ENCODE measurements around the gene DSE. TPM values are rescaled to one million over a fixed set of nuclear protein-coding genes. Genes with fewer than 3 reads are reported as not detected.

The DSE gene
- total RNA-seq, 2 experiments from 2014 or later = 5.6 TPM

DNA sequence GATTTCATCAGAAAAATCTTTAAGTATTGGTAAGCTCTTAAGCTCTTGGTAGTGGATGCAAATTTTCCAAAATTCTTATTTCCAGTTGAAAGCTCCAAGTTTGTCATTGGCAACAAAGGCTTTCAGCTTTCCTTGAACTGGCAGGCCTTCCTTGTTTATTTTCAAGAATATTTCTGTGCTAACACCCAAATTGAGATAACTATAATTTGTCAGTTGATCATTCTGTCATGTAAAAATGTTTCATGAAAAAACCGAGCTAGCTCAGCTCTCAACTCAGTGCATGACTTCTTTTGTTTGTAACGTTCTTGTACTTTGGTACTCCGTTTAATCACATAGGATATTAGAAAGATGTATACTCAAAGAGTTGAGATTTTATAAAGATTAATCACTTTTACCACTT lies 51.5 kb downstream of the DSE start:
- DNase-seq (no peak), ATAC-seq (no peak)
- Mint-ChIP-seq H3K27me3 (no peaks in the 10 kb centered on the region), H3K9me3 (ENCODE audit: low read depth) (no peaks in the 10 kb centered on the region), H3K27ac (no peak overlapping the region), H3K4me1 (peaks cover 4% of the 10 kb centered on the region), H3K36me3 (ENCODE audit: low read depth) (no peaks in the 10 kb centered on the region), H3K4me3 (no peak overlapping the region)
- CTCF ChIA-PET = interaction anchor here (1.1 to 1.9 kb wide), 4 partner anchors 9 to 113 kb away, joined by 3 to 6 read pairs (median 4); no protein-coding TSS in a partner anchor
- POLR2A ChIA-PET = no interaction called here
- intact Hi-C loops (cut with DNase I, micrococcal nuclease) = no loop called here

DNA sequence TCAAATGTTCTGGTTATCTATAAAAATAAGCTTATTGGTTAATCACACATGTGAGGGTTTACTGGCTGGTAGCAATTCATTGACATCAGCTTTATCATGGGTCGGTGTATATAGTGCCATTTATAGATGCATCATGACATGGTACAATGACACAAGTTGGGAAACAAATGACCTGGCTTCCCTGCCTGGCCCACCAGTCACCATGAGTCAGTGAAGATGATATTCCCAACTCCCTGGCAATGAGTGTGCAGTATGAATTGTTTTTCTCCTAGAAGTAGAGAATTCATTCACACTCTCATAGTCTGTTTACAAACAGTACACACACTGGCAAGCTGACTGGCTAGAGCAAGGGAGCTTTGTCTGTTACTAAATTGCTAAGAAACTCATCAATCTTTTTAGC lies 53.3 kb downstream of the DSE start:
- CTCF ChIA-PET = interaction anchor here (1.2 kb wide), 1 partner anchor 9 kb away, joined by 3 read pairs; no protein-coding TSS in a partner anchor
- peaks cover 2% of the 10 kb centered on the region for H3K4me1 Mint-ChIP-seq

DNA sequence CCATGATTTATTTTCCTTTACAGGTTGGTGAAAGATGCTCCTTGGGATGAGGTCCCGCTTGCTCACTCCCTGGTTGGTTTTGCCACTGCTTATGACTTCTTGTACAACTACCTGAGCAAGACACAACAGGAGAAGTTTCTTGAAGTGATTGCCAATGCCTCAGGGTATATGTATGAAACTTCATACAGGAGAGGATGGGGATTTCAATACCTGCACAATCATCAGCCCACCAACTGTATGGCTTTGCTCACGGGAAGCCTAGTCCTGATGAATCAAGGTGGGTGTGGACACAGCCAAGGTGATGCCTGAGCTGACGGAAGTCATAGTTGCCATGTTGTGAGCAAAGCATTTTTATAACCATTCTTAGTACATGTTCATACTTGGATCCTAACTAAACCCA lies 55.8 kb downstream of the DSE start:
- Mint-ChIP-seq H3K27me3 (no peaks in the 10 kb centered on the region), H3K9me3 (ENCODE audit: low read depth) (no peaks in the 10 kb centered on the region), H3K36me3 (ENCODE audit: low read depth) (no peaks in the 10 kb centered on the region), H3K27ac (no peak overlapping the region), H3K4me1 (no peaks in the 10 kb centered on the region), H3K4me3 (no peak overlapping the region)
- intact Hi-C loops (cut with DNase I, micrococcal nuclease) = no loop called here
- DNase-seq (no peak), ATAC-seq (no peak)
- POLR2A ChIA-PET = no interaction called here
- CTCF ChIA-PET = interaction anchor here (0.8 kb wide), 1 partner anchor 134 kb away, joined by 3 read pairs; no protein-coding TSS in a partner anchor

More for the DNA sequence above, 53.3 kb downstream of the DSE start:
- DNase-seq (no peak), ATAC-seq (no peak)
- POLR2A ChIA-PET = no interaction called here
- Mint-ChIP-seq H3K36me3 (ENCODE audit: low read depth) (no peaks in the 10 kb centered on the region), H3K4me3 (no peak overlapping the region), H3K27ac (no peak overlapping the region), H3K9me3 (ENCODE audit: low read depth) (no peaks in the 10 kb centered on the region), H3K27me3 (no peaks in the 10 kb centered on the region)
- intact Hi-C loops (cut with DNase I, micrococcal nuclease) = no loop called here

DNA sequence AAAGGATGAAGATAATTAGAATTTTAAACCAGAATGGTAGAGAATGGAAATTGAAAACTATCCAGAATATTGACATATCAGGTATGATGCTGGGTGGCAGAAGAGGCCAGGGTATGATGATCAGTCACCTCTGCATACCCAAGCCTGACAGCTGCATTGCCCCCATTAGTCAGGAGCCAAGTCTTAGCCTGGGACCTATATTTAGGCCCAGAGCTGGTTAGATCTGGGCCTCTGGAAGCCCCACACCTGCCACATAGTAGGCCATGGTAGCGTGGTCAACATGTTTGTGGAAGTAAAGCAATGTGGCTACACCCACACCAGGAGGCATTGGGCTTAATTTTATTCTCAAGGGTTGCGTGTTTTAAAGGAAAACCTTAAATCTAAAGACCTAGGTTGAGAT lies 58.4 kb downstream of the DSE start:
- no peaks in the 10 kb centered on the region for H3K27me3 Mint-ChIP-seq
- no peak overlapping the region for H3K27ac Mint-ChIP-seq
- CTCF ChIA-PET = interaction anchor here (1.9 kb wide), 1 partner anchor 12 kb away, joined by 4 read pairs; no protein-coding TSS in a partner anchor
- H3K4me1 Mint-ChIP-seq = no peaks in the 10 kb centered on the region
- POLR2A ChIA-PET = no interaction called here
- H3K36me3 Mint-ChIP-seq (ENCODE audit: low read depth) = no peaks in the 10 kb centered on the region
- ATAC-seq = no peak
- H3K4me3 Mint-ChIP-seq = no peak overlapping the region
- no peak for DNase-seq
- intact Hi-C loops (cut with DNase I, micrococcal nuclease) = no loop called here
- no peaks in the 10 kb centered on the region for H3K9me3 Mint-ChIP-seq (ENCODE audit: low read depth)

DNA sequence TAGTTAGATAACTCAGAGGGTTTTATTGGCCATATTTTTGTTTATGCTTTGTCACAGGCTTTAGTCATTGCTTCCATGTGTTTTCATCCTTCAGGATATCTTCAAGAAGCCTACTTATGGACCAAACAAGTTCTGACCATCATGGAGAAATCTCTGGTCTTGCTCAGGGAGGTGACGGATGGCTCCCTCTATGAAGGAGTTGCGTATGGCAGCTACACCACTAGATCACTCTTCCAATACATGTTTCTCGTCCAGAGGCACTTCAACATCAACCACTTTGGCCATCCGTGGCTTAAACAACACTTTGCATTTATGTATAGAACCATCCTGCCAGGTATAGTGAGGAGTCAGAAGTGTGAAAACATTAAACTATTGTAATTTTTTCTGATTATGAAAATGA lies 60.1 kb downstream of the DSE start:
- POLR2A ChIA-PET = no interaction called here
- Mint-ChIP-seq H3K27ac (no peak overlapping the region), H3K4me1 (no peaks in the 10 kb centered on the region), H3K4me3 (no peak overlapping the region), H3K36me3 (ENCODE audit: low read depth) (no peaks in the 10 kb centered on the region), H3K9me3 (ENCODE audit: low read depth) (no peaks in the 10 kb centered on the region), H3K27me3 (no peaks in the 10 kb centered on the region)
- intact Hi-C loops (cut with DNase I, micrococcal nuclease) = no loop called here
- CTCF ChIA-PET = no interaction called here
- ATAC-seq (no peak), DNase-seq (no peak)

DNA sequence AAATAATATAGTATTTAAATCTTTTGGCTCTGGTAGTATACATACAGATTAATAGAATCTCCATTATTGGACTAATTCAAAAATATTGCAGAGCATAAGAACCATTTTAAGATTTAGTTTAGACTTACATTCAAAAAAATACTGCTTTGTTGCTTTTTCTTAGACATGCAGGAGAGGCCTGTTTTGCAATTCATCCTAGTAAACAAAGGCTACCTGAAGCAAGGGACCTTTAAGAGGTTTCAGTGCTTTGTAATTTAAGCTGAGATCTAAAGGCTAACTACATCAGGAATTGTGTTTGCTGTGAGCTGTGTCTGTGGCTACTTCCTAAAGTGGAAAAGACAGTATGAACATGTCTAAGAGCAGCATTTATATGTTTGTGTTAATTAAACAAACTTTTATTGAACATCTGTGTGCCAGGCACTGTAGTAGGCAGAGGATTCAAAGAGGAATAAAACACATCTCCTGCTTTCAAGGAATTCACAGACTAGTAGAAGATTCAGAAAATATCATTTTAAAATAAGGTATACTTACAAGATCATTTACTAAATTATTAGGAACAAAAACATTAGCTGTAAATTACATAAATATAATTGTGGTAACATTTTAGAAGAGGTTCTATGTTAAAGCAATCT lies 61.3 kb downstream of the DSE start:
- H3K27ac Mint-ChIP-seq = no peak overlapping the region
- ChIA-PET POLR2A (no interaction called here), CTCF (interaction anchor here (1.0 kb wide), 1 partner anchor 8 kb away, joined by 3 read pairs; no protein-coding TSS in a partner anchor)
- H3K9me3 Mint-ChIP-seq (ENCODE audit: low read depth) = no peaks in the 10 kb centered on the region
- no peak overlapping the region for H3K4me3 Mint-ChIP-seq
- no peaks in the 10 kb centered on the region for H3K27me3 Mint-ChIP-seq
- intact Hi-C loops (cut with DNase I, micrococcal nuclease) = no loop called here
- H3K36me3 Mint-ChIP-seq (ENCODE audit: low read depth) = no peaks in the 10 kb centered on the region
- no peak for ATAC-seq
- no peak for DNase-seq
- no peaks in the 10 kb centered on the region for H3K4me1 Mint-ChIP-seq

DNA sequence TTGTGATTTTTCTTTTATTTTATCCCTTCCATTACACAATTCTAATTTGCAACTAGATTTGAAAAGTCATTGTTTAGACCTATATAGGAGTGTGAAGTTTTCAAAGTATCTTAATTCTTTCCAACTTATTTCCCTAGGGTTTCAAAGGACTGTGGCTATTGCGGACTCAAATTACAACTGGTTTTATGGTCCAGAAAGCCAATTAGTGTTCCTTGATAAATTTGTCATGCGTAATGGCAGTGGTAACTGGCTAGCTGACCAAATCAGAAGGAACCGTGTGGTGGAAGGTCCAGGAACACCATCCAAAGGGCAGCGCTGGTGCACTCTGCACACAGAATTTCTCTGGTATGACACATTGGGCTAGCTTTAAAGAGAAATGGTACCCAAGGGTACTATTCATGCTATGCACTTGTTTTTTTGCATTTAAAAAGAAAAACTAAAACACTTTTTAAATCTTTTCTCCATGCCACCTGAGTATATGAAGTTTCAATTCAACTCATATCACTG lies 62.5 kb downstream of the DSE start:
- ChIA-PET CTCF (interaction anchor here (0.6 to 2.1 kb wide), 5 partner anchors 10 to 146 kb away, joined by 3 to 4 read pairs (median 3); no protein-coding TSS in a partner anchor), POLR2A (no interaction called here)
- Mint-ChIP-seq H3K9me3 (ENCODE audit: low read depth) (no peaks in the 10 kb centered on the region), H3K4me3 (no peak overlapping the region), H3K4me1 (no peaks in the 10 kb centered on the region), H3K27ac (no peak overlapping the region), H3K27me3 (no peaks in the 10 kb centered on the region), H3K36me3 (ENCODE audit: low read depth) (no peaks in the 10 kb centered on the region)
- intact Hi-C loops (cut with DNase I, micrococcal nuclease) = no loop called here
- DNase-seq = no peak
- ATAC-seq = no peak

DNA sequence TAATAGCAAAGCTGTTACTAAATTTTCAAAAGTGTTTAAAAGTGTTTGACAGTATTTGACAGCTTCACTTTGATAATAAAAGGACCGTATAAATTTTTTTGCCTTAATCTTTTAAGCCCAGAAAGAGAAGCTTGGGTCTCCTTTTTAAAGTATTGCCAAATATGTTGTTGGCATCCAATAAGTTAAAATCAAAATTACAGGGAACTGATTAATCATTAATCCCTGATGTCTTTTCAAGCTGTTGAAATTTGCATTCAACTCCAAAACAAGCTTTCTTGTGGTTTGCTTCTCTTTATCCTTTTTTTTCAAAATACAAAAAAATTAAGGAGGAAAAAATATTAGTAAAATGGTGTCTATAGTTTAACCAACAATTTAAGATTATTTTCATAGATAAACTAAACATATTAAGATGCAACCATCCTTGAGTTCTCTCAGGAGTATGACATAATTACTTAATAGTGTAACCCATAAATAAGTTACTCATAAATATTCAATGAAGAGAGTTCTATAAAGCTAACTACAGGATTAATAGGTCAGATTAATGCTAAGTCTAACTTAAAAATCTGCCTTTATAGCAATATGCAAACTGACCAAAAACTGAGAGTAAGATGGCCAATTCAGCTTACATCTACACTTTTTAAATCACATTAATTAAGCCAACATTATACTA lies 63.4 kb downstream of the DSE start:
- ChIA-PET CTCF (interaction anchor here (1.0 to 2.1 kb wide), 3 partner anchors 10 to 147 kb away, joined by 3 to 4 read pairs (median 3); no protein-coding TSS in a partner anchor), POLR2A (no interaction called here)
- Mint-ChIP-seq H3K4me1 (no peaks in the 10 kb centered on the region), H3K27me3 (no peaks in the 10 kb centered on the region), H3K27ac (no peak overlapping the region), H3K36me3 (ENCODE audit: low read depth) (no peaks in the 10 kb centered on the region), H3K9me3 (ENCODE audit: low read depth) (no peaks in the 10 kb centered on the region), H3K4me3 (no peak overlapping the region)
- intact Hi-C loops (cut with DNase I, micrococcal nuclease) = no loop called here
- no peak for DNase-seq
- no peak for ATAC-seq

DNA sequence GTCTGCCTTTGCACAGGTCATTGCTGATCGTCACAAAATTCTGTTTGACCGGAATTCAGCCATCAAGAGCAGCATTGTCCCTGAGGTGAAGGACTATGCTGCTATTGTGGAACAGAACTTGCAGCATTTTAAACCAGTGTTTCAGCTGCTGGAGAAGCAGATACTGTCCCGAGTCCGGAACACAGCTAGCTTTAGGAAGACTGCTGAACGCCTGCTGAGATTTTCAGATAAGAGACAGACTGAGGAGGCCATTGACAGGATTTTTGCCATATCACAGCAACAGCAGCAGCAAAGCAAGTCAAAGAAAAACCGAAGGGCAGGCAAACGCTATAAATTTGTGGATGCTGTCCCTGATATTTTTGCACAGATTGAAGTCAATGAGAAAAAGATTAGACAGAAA lies 65.8 kb downstream of the DSE start:
- DNase-seq (no peak), ATAC-seq (no peak)
- Mint-ChIP-seq H3K27ac (no peak overlapping the region), H3K4me1 (no peaks in the 10 kb centered on the region), H3K4me3 (no peak overlapping the region), H3K9me3 (ENCODE audit: low read depth) (no peaks in the 10 kb centered on the region), H3K27me3 (no peaks in the 10 kb centered on the region), H3K36me3 (ENCODE audit: low read depth) (no peaks in the 10 kb centered on the region)
- ChIA-PET CTCF (interaction anchor here (1.3 kb wide), 1 partner anchor 25 kb away, joined by 3 read pairs; the partner anchor contains the start of gene CALHM6), POLR2A (no interaction called here)
- intact Hi-C loops (cut with DNase I, micrococcal nuclease) = no loop called here

DNA sequence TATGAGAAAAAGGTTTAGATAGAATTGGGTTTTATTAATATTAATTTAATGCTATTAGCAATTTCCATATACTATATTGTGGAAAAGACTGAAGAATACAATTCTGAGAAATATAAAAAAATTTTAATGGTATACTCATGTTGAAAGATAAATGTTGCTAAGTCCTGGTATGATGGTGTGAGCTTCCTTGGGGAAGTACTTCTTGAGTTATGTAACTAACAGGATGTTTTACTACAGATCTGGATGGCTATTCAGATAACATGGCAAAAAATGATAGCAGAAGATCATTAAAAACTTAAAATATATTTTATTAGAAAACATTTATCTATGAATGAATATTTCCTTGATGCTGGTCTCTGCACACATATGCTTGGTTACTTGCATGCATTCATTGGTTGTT lies 66.9 kb downstream of the DSE start:
- H3K27me3 Mint-ChIP-seq = peaks cover 10% of the 10 kb centered on the region
- intact Hi-C loops (cut with DNase I, micrococcal nuclease) = no loop called here
- ATAC-seq = no peak
- H3K27ac Mint-ChIP-seq = no peak overlapping the region
- H3K4me1 Mint-ChIP-seq = no peaks in the 10 kb centered on the region
- H3K4me3 Mint-ChIP-seq = no peak overlapping the region
- ChIA-PET CTCF (interaction anchor here (0.9 to 1.3 kb wide), 2 partner anchors 24 to 98 kb away, joined by 3 to 4 read pairs; partner anchors contain the start of gene CALHM6), POLR2A (no interaction called here)
- H3K36me3 Mint-ChIP-seq (ENCODE audit: low read depth) = no peaks in the 10 kb centered on the region
- no peak for DNase-seq
- H3K9me3 Mint-ChIP-seq (ENCODE audit: low read depth) = no peaks in the 10 kb centered on the region

DNA sequence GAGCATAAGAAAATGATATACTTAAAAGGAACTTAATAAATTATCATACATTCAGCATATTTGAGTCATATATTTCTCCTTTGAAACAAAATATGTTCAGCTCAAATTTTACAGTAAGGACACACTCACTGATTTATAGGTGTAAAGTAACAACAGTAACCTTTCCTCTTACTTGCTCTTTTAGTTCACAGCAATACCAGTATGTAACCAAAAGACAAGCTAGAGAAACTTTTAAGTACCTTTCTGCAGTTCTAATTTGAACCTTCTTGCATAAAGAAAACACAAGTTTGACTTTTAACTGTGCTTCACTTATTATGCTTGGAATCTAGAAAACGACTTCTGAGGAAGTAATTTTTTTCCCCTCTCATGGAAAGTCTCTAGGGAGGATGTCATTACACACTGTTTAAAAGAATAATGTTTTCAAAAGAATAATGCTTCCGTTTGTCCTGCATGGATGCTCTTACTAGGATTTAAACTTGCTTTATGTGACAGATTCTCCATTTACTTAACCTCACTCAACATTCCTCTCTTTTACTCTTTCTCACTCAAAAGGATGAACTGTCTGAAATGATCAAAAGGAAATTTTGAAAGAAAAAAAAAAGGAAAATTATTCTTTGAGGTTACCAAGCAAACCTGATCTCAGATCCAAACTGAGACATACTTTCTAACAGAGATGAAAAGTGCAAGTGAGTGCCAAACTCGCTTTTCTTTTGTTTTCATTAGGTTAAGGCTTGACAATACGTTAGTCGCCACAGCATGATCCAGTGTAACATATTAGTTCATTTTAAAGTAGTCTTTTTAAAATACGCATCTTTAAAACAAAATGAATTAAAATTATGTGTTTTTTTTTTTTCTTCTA lies 68.1 kb downstream of the DSE start:
- no peaks in the 10 kb centered on the region for H3K36me3 Mint-ChIP-seq (ENCODE audit: low read depth)
- H3K4me3 Mint-ChIP-seq = no peak overlapping the region
- no peaks in the 10 kb centered on the region for H3K9me3 Mint-ChIP-seq (ENCODE audit: low read depth)
- H3K27me3 Mint-ChIP-seq = peaks cover 10% of the 10 kb centered on the region
- ATAC-seq (no peak), DNase-seq (no peak)
- ChIA-PET CTCF (interaction anchor here (0.6 kb wide), 1 partner anchor 23 kb away, joined by 4 read pairs; no protein-coding TSS in a partner anchor), POLR2A (interaction anchor here (0.8 kb wide), 1 partner anchor 166 kb away, joined by 3 read pairs; no protein-coding TSS in a partner anchor)
- H3K27ac Mint-ChIP-seq = no peak overlapping the region
- no peaks in the 10 kb centered on the region for H3K4me1 Mint-ChIP-seq
- intact Hi-C loops (cut with DNase I, micrococcal nuclease) = no loop called here
